Suppressor macrophage treated with lipopolysaccharide for 4 hours (primary cell): ENCODE results near the gene CELF2.
A peak's percentile ranks its signal among the peaks of the same experiment; 100 is the strongest.

ENCODE experiments used
- DNase-seq: peaks from one replicate; pipeline ENCODE4 v3.0.0-alpha.2; 2020

CELF2 gene

GRCh38 chr10:11206676-11207559 is 189.2 kb downstream of the CELF2 start:
- DNase-seq, result no peak

DNA sequence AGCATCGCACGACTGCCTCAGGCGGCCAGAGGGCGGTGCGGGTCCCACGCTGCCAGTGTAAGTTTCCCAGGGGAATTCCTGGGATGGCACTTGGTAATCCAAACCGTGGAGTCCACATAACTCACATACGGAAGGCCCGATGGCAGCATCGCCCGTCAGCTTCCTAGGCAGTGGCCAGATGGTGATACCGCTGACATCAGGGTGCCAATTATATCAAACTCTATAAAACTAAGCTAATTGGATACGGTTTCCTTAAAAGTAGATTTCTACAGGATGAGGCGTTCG is 189.8 kb downstream of the CELF2 start:
- DNase-seq, result no peak

GRCh38 chr10:11208243-11208642 is 190.6 kb downstream of the CELF2 start:
- no peak for DNase-seq

GRCh38 chr10:11208908-11209829 is 191.5 kb downstream of the CELF2 start:
- DNase-seq, result peak; percentile 50

DNA sequence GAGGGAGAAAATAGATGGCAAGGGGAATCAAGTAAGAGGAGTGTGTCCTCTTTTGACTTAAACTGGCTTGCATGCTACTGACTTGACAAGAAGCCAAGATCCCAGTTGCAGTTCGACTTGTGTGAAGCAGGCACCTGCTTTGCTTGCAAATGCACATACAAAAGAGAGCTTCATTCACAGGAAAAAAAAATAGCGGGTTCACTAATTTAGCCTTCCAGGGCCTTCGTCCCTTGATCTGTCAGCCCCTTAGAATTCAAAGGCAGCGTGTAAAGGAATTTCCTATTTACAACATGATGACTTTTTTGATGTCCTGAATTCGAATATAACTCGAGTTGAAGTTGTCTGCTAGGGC is 192.1 kb downstream of the CELF2 start:
- no peak for DNase-seq

DNA sequence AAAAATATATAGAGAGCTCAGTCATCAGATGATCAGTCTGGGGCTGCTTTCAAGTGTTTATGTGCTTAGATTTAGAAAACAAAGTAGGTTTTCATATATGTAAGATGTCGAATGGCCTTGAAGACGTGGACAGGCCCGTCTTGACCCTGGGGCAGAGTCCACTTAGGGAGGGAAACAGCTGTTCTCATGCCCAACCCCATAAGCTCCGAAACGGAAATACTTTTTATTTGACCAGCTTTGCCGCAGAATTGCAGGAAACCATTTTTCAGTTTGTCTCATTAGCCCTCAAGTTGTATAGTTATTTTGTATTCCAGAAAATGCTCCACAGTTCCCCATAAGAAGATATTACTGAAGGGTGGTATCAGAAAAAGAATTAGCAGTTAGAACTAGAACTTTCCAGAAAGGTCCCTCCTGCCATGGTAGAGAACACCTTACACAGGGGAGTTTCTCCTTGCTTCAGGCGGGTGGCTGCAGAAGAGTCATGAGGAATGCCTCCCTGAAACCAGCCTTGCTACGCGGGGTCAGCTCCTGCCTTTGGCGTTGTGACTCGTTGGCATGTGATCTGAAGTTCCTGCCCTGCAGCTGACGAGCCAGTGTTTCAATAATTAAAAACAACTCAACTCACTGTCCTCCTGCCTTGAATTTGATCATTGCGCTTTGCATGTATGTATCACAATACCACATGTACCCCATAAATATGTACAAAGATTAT is 192.7 kb downstream of the CELF2 start:
- DNase-seq, result peak; percentile 77

GRCh38 chr10:11212288-11213085 is 194.8 kb downstream of the CELF2 start:
- no peak for DNase-seq

DNA sequence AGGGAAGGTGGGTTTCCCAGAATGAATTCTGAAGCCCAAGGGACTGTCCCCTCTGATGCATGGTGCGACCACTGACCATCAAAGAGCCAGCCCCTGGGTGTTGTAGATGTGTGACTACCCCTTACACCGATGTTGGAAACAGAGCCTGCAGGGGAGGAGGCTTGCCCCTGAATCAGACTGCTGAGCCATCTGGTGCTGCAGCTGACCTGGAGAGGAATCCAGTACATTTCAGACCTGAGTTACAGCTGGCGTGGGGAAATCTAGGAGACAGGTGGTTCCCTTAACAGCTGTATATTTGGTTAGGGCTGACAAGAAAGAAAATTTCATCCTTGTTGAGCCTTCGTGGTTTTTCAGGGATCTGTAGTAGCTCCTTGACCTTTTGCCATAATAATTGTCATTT is 195.5 kb downstream of the CELF2 start:
- no peak for DNase-seq

DNA sequence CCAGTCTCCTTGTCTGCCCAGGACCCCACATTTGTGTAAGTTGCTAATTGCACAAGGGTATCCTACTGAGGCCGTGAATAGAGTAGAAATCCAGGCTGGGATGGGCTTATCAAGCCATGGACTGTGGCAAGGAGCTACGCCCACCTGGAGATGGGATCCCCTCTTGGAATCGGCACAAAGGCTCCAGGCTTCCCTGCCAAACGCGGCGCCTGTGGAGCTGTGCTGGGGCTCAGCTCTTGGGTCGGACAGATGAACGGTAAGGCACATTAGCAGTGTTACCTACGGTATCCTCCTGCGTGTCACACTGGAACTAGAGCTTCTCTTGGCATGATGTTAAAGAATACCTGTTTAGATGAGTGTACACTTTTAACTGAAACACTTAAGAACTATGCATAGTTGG is 196.7 kb downstream of the CELF2 start:
- no peak for DNase-seq

DNA sequence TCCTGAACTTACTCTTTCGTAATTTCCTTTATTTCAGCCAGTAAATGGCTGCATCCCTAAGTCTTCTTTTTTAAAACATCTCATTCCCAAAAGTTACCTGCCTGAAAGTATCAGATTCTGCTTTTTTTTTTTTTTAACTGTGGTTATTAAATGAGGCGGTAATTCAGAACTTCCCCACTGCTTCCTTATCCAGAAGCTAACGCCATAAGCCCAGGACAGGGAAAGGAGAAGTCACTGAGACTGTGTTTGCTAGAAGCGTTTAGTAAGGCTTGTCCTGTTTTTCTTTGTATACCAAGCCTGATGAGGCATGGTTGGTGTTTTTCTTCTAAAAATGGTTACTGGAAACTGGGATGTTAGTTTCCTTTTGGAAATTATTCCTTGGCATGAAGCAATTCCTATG is 197.8 kb downstream of the CELF2 start:
- DNase-seq, result peak; percentile 64

- no peak for DNase-seq
Observed at GRCh38 chr10:11217521-11217920, 199.8 kb downstream of the CELF2 start.

DNA sequence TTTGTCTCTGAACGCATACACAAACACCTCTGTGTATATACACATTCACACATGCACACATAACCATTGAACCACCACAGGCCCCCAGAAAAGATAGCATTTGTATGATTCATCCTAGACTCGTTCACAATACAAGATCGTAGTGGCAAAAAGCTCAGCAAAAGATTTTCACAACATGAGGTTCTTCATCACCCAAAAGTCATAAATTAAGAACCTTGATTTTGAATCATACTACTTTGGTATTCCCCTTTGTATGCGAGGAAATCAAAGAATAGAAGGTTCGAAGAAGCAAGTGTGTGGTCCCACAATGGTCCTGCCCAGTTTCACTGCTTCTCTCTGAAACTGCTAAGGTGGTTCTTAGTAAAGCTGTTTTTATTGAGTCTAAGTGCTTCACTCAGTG is 200.7 kb downstream of the CELF2 start:
- DNase-seq, result no peak

GRCh38 chr10:11219431-11219830 is 201.8 kb downstream of the CELF2 start:
- DNase-seq, result no peak

- no peak for DNase-seq
Observed at GRCh38 chr10:11223081-11223480, 205.4 kb downstream of the CELF2 start.

DNA sequence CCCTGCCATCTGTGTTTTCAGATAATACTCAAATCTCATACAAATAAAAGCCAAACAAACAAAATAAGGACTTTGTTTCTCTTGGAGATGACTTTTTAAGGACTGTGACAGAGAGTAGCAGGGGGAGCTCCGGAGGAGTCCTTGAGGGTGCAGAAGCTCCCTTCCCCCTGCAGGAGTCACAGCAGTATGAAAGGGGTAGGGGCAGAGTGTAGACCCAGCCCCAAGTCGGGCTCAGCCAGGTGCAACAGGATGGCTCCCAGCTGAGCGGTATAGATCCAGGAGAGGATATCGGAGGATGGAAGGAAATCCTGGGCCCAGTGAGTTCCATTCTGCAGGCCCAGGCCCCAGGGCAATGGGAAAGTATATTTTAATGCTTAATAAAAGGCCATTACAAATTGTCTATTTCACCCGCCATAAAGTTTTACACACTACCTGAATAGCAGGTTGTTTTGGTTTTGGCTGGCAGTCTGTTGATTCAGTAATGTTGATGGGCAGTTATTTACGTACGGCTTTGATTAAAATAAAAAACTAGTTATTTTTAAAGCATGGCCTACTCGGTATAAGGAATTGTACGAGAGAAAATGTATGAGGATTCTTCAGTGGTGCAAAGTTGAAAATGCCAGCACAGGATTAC is 206.0 kb downstream of the CELF2 start:
- no peak for DNase-seq

DNA sequence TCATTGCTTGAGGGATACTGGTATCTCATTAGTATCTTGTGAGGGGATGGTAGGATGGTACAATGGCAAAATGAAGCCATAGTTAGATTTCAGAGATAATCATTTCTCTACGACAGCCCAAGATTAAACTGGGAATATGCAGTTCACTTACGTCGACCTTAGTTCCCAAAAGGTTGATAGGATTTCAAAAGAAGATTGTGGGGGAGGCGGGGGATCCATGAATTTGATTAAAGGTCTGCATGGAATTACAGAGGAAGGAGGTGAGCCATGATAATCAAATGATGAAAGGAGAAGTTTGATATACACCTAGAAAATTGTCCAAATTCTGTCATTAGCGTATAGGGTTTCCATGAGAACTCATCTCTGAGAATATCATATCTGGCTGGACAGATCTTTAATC is 206.6 kb downstream of the CELF2 start:
- no peak for DNase-seq

DNA sequence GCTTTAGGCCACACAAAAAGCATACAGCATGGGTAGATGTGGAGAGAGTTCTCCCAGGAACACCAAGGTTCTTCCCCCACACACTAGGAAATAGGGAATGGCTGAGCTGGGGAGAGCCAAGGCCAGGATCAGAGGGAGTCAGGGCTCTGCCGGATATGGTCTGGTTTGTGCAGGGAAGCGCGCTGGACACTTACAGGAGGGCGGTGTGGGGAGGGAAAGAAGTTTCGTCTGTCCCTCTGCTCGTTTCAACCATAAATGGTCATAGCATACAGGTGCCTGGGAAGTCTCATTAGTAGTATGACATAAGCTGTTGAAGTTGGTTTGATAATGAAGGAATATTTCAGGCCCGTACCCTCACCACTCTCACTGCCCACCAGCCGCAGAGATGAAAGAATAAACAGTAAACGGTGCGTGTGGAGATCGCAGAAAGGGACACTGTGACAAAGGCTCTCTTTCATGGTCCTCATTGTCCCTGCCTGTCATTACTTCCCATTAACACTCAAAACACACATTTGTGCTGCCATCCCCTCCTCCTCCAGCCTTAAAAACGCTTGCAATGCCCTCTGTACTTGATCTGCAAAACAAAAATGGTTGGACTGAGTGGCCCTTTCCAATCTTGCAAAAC is 207.2 kb downstream of the CELF2 start:
- DNase-seq, result no peak

DNA sequence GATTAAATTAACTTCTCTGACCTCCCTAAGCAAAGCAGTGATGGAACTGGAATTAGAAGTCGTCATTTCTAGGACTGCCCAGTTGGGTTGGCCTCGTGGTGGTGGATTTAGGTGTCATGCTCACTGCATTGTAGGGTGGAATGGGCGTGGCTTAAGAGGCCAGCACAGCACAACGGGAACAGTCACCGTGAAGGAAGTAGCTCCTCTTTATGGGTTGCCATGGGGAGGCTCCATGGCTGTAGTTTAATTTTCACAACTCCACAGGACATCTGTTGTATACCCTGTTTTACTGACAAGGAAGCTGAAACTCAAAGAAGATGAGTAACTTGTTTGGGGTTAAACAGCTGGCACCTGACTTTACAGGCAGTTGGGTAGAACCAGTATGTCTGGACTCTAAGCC is 208.3 kb downstream of the CELF2 start:
- peak; percentile 80 for DNase-seq

- DNase-seq, result no peak
Observed at GRCh38 chr10:11227103-11227502, 209.4 kb downstream of the CELF2 start.

- DNase-seq, result no peak
Observed at GRCh38 chr10:11229893-11230292, 212.2 kb downstream of the CELF2 start.

DNA sequence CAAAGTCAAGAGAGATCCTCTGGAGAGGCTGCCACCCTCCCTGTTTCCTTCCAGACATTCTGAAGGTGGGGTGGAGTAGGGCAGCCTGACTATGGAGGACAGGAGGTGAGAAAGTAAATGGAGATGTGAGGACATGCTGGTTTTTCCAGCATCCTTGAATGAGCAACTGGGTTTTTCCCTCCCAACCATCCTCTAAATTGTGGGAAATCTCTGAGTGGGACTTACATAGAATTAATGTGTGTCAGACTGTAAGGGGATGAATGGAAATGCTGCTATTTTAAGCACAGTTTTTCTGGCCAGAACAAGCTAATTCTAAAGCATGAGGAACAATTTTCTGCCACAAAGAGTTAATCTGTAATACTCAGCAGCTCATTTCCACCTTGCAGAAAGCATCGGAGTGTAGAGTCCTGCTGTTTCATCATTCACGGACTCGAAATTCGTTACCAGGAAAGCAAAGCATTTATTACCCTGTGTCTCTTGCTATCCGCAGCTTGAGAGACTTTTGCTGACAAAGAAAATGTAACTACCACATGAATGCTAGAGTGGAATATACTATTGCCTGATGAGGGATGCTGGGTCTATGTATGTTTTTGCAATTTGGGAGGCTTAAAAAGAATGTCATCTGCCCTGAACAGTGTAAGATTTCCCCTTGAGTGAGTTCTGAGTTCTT is 213.0 kb downstream of the CELF2 start:
- DNase-seq, result no peak
